Mucosa of descending colon (tissue), 3 donors: ENCODE measurements around the gene KRTAP4-3. TPM values are rescaled to one million over a fixed set of nuclear protein-coding genes. Genes with fewer than 3 reads are reported as not detected.
A peak's percentile ranks its signal among the peaks of the same experiment; 100 is the strongest.
"Not testable (repeated sequence)": the region's sequence is repeated elsewhere in the genome, so short reads cannot be mapped to it uniquely, and the experiment has no call there.

ENCODE experiments used
- ATAC-seq: fragments of 200-7000 bp; cut with Tn5 transposase; one replicate; pipeline ENCODE4 v1.9.1; 2020; ENCODE audit warnings: mild to moderate bottlenecking, moderate library complexity
- DNase-seq, 3 donors: peaks; one replicate each; pipeline ENCODE4 v3.0.0-alpha.2; 2020
- H3K36me3 ChIP-seq: fragments of 200-600 bp; one replicate; pipeline ENCODE4 v1.8.0; 2021; ENCODE audit warnings: low read depth, mild to moderate bottlenecking
- H3K4me1 ChIP-seq: fragments of 200-600 bp; one replicate; pipeline ENCODE4 v1.8.0; 2021; ENCODE audit warnings: low read depth, mild to moderate bottlenecking
- H3K4me3 ChIP-seq: fragments of 200-600 bp; one replicate; pipeline ENCODE4 v1.8.0; 2021; ENCODE audit warnings: mild to moderate bottlenecking
- H3K9me3 ChIP-seq: fragments of 200-600 bp; one replicate; pipeline ENCODE4 v1.8.0; 2021; ENCODE audit warnings: mild to moderate bottlenecking
- CTCF ChIP-seq: fragments of 200-600 bp; IDR thresholded peaks from one replicate; pipeline ENCODE4 v1.8.0; 2022; ENCODE audit warnings: antibody characterized with exemption, mild to moderate bottlenecking
- intact Hi-C, 2 donors: fragments of 100-400 bp; cut with DNase I in 1 of 2; cut with micrococcal nuclease in 1 of 2; formaldehyde crosslinking; loops; one replicate each; pipeline versions ENCODE4 v1.11.0 to v1.11.1; 2022; cut with DNase I, micrococcal nuclease
- total RNA-seq, 3 donors: library from RNA; stranded (reverse); fragmentation: NEBNext Ultra II Directional in 2 of 3; extraction: Animal tissue kit (Norgen Biotek cat#: 25700) in 2 of 3; gene quantifications; one replicate each; pipeline versions ENCODE4 v1.2.1 to v1.2.4, GENCODE V29; 2021 to 2023
- donor health status: DM: no; HTN: no; CAD: no; lungs with moderate emphysema.
- donor health status: DM: no; HTN: no; CAD: no.
- donor health status: DM: no; HTN: yes; CAD: no.

The KRTAP4-3 gene
- total RNA-seq, 3 donors from 2014 or later: not detected

- TF ChIP-seq CTCF: no peak
- no peak overlapping the region for H3K4me3 ChIP-seq
- DNase-seq: no peak
- no peaks in the 10 kb centered on the region for H3K4me1 ChIP-seq
- no peak for ATAC-seq
- intact Hi-C loops: no loop called here
- peaks cover 10% of the 10 kb centered on the region for H3K9me3 ChIP-seq
- no peaks in the 10 kb centered on the region for H3K36me3 ChIP-seq
These were observed 26.7 kb downstream of the KRTAP4-3 start for GRCh38 chr17:41141361-41141760.

GRCh38 chr17:41140360-41141131 is 27.5 kb downstream of the KRTAP4-3 start, which contains the start of gene KRTAP4-6:
Gene KRTAP4-6 (minus strand): TSS chr17:41140544. CDS start chr17:41140487, 57 bp downstream.
- TF ChIP-seq CTCF: no peak
- ATAC-seq: no peak
- Histone ChIP-seq H3K9me3 (peaks cover 10% of the 10 kb centered on the region), H3K4me1 (no peaks in the 10 kb centered on the region), H3K36me3 (no peaks in the 10 kb centered on the region), H3K4me3 (no peak within 1 kb of the TSS)
- no peak for DNase-seq
- intact Hi-C loops: no loop called here

- peak in 1 of 3 donors; percentile 44 for DNase-seq
- H3K4me1 ChIP-seq, H3K9me3 ChIP-seq, H3K4me3 ChIP-seq, intact Hi-C loops, ATAC-seq, H3K36me3 ChIP-seq: not testable (repeated sequence)
These were observed 28.2 kb downstream of the KRTAP4-3 start for GRCh38 chr17:41139865-41140264.

- Histone ChIP-seq H3K9me3 (no peaks in the 10 kb centered on the region), H3K36me3 (no peaks in the 10 kb centered on the region), H3K4me3 (no peak overlapping the region), H3K4me1 (no peaks in the 10 kb centered on the region)
- DNase-seq: no peak
- TF ChIP-seq CTCF: no peak
- ATAC-seq: no peak
- intact Hi-C loops: no loop called here
These were observed 33.9 kb downstream of the KRTAP4-3 start for GRCh38 chr17:41133880-41134735.

GRCh38 chr17:41131979-41132378 is 36.0 kb downstream of the KRTAP4-3 start:
- intact Hi-C loops: no loop called here
- no peaks in the 10 kb centered on the region for H3K4me1 ChIP-seq
- H3K36me3 ChIP-seq: no peaks in the 10 kb centered on the region
- DNase-seq (no peak), ATAC-seq (no peak)
- no peak for TF ChIP-seq CTCF
- H3K9me3 ChIP-seq: no peaks in the 10 kb centered on the region
- H3K4me3 ChIP-seq: no peak overlapping the region

GRCh38 chr17:41127371-41127770 is 40.6 kb downstream of the KRTAP4-3 start:
- Histone ChIP-seq H3K4me3 (no peak overlapping the region), H3K4me1 (no peaks in the 10 kb centered on the region), H3K36me3 (no peaks in the 10 kb centered on the region), H3K9me3 (no peaks in the 10 kb centered on the region)
- intact Hi-C loops: no loop called here
- DNase-seq (no peak), ATAC-seq (no peak)
- TF ChIP-seq CTCF: no peak
